HG03558 (cell line): ENCODE data around the gene SELENON.

Experiments used
- ATAC-seq: cut with Tn5 transposase; IDR thresholded peaks from one replicate; pipeline ENCODE4 v1.9.1; 2021; ENCODE audit warnings: moderate number of reproducible peaks; ENCODE audit not compliant: unreplicated experiment; ENCODE audit errors: extremely low read depth

Gene SELENON

GRCh38 chr1:25792115-25792514 is 7.9 kb upstream of the SELENON start:
- ATAC-seq, result no peak

GRCh38 chr1:25793585-25794170 is 6.3 kb upstream of the SELENON start:
- ATAC-seq, result no peak

- no peak for ATAC-seq
Measured at GRCh38 chr1:25794325-25794724, 5.7 kb upstream of the SELENON start.

- ATAC-seq, result no peak
Measured at GRCh38 chr1:25795211-25795610, 4.8 kb upstream of the SELENON start.

- ATAC-seq, result no peak
Measured at GRCh38 chr1:25795946-25796810, 3.8 kb upstream of the SELENON start.

GRCh38 chr1:25796811-25797458 is 3.1 kb upstream of the SELENON start:
- ATAC-seq, result no peak

GRCh38 chr1:25797939-25798338 is 2.1 kb upstream of the SELENON start:
- no peak for ATAC-seq

- no peak for ATAC-seq
Measured at GRCh38 chr1:25798666-25799351, 1.2 kb upstream of the SELENON start.

- ATAC-seq, result no peak
Measured at GRCh38 chr1:25799352-25799934, 550 bp upstream of the SELENON start.

DNA sequence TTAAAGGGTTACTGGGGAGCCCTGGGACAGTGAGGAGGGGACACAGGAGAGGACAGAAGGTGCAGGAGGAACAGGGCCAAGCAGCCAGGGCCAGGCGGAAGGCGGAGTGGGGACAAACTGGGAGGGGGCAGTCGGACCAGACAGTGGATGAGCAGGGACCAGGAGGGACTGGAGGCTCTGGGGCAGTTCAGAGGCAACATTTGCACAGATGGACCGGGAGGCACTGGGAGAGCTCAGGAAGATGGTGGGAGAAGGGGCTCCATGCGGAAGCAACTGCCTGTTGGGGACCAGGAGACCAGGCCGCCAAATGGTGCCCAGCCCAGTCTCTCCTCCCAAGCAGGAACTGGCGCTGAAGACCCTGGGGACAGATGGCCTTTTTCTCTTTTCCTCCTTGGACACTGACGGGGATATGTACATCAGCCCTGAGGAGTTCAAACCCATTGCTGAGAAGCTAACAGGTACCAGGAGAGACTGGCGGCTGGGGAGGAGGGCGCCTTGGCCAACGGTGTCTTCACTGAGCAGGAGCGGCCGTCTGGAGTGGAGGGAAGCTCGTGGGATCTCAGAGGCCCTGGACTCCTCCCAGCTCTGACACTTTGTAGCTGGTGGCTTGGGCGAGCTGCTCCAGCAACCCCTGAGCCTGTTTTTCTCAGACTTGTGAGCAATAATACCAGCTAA is 847 bp downstream of the SELENON start:
- no peak for ATAC-seq

DNA sequence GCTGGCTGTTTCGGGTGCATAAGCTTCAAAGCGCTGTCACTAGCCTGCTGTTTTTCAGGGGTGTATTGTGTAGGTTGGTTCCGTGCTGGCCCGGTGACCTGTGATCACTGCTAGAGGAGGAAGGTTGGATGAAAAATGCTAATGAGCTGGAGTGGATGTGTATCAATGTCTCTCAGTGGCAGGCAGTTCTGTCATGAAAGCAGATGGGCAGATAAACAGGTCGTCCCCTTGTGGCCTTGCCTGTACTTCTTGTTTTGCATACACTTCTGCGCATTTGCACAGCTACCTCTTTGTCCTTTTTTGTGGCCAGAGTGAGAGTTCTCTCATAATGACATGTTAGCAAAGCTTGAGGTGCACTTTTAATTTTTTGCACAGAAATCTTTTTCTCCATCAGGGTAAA is 2.9 kb downstream of the SELENON start:
- peak; percentile 45 for ATAC-seq

GRCh38 chr1:25803368-25803767 is 3.4 kb downstream of the SELENON start:
- no peak for ATAC-seq

DNA sequence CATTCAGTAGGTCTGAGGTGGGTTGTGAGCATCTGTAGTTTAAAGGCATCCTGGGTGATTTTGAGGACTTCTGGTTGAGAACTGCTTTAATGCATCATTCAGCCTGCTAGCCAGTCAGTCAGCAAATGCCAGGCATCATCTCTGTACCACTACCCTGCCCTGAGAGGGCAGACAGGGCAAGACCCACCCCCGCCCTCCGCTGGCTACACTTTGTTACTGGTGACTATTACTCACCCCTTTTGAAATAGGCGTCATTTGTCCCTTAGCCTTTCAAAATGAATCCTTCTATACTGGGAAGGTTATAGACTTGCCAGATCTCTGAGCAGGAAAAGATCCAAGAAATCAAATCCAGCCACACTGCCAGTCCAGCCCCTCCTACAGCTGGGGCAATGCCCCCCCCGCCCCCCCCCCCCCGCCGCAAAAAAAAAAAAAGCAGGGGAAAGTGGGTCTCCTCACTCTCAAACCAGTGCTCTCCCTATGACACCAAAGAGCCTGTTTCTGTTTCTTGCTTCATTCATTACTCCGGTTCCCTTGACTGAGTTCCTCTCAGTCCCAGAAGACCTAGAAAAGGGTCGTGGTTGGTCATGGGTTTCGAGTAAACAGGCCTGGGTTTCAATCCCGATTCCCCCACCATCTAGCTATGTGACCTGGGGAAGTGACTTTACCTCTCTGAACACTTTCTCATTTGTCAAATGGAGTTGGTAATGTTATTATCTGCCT is 4.4 kb downstream of the SELENON start:
- ATAC-seq, result no peak

- ATAC-seq, result no peak
Measured at GRCh38 chr1:25804964-25805862, 5.2 kb downstream of the SELENON start.

GRCh38 chr1:25805863-25806225 is 5.9 kb downstream of the SELENON start:
- no peak for ATAC-seq

GRCh38 chr1:25806418-25806817 is 6.4 kb downstream of the SELENON start:
- no peak for ATAC-seq

GRCh38 chr1:25807480-25808390 is 7.7 kb downstream of the SELENON start:
- ATAC-seq, result no peak
